ENCODE measurements around the gene PRKCG. TPM values are rescaled to one million over a fixed set of nuclear protein-coding genes. Genes with fewer than 3 reads are reported as not detected.
A peak's percentile ranks its signal among the peaks of the same experiment; 100 is the strongest.

PRKCG gene
- total RNA-seq, 1 experiment from 2014 or later, result not detected

DNA sequence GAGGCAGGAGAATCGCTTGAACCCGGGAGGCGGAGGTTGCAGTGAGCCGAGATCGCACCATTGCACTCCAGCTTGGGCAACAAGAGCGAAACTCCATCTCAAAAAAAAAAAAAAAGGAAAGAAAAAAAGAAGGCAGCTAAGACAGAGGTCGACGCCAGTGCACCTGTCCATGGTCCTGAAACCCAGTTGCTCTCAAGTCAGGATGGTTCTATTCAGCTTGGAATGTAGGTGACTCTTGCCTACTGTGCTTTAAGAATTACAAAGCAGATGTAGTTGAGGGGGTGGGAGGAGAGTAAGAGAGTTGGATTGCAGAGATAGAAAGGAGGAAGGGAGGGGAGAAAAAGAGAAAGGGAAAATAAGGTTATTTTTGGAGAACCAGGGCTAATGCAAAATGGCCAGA is 45.7 kb downstream of the PRKCG start:
- CTCF ChIA-PET, result interaction anchor here (0.6 to 1.7 kb wide), 2 partner anchors 21 to 97 kb away, joined by 4 to 5 read pairs; no protein-coding TSS in a partner anchor
- H3K27ac Mint-ChIP-seq (ENCODE audit: low read depth, unreplicated experiment), result no peak overlapping the region
- TF ChIP-seq, protein P1, sequence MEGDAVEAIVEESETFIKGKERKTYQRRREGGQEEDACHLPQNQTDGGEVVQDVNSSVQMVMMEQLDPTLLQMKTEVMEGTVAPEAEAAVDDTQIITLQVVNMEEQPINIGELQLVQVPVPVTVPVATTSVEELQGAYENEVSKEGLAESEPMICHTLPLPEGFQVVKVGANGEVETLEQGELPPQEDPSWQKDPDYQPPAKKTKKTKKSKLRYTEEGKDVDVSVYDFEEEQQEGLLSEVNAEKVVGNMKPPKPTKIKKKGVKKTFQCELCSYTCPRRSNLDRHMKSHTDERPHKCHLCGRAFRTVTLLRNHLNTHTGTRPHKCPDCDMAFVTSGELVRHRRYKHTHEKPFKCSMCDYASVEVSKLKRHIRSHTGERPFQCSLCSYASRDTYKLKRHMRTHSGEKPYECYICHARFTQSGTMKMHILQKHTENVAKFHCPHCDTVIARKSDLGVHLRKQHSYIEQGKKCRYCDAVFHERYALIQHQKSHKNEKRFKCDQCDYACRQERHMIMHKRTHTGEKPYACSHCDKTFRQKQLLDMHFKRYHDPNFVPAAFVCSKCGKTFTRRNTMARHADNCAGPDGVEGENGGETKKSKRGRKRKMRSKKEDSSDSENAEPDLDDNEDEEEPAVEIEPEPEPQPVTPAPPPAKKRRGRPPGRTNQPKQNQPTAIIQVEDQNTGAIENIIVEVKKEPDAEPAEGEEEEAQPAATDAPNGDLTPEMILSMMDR (IDR thresholded peaks at IDR 0.05; ENCODE audit: unreplicated experiment), result no peak
- no TSS peak for BruUV-seq (replicated peaks)
- H3K9me3 Mint-ChIP-seq (ENCODE audit: unreplicated experiment), result no peaks in the 10 kb centered on the region
- DNase-seq (ENCODE audit: unreplicated experiment), result peak; percentile 63
- H3K4me1 Mint-ChIP-seq (ENCODE audit: insufficient read depth, unreplicated experiment), result no peaks in the 10 kb centered on the region
- POLR2A ChIA-PET, result interaction anchor here (0.6 to 0.7 kb wide), 2 partner anchors 1194 to 1240 kb away, joined by 3 read pairs; no protein-coding TSS in a partner anchor
- H3K36me3 Mint-ChIP-seq (ENCODE audit: insufficient read depth, unreplicated experiment), result no peaks in the 10 kb centered on the region
- no peaks in the 10 kb centered on the region for H3K27me3 Mint-ChIP-seq (ENCODE audit: insufficient read depth, unreplicated experiment)
- H3K4me3 Mint-ChIP-seq (ENCODE audit: unreplicated experiment), result no peak overlapping the region
- intact Hi-C loops (cut with micrococcal nuclease), result no loop called here

DNA sequence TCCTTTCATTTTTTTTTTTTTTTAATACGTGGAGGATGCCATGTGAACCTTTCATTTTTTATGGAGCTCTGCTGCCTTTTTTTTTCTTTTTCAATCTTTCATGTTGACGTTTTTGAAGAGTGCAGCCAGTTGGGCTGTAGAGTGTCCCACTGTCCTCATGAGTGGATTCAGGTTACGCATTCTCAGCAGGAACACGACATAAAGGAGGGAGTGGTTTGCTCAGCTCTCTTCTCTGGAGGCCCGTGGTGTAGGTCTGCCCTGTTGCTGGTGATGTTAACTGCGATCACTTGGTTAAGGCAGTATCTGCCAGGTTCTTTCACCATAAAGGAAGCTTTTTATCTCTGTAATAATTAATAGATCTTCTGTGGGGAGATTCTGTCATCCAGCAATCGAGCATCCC is 54.0 kb downstream of the PRKCG start:
- TF ChIP-seq, protein P1 (IDR thresholded peaks at IDR 0.05; ENCODE audit: unreplicated experiment), result no peak
- CTCF ChIA-PET, result interaction anchor here (0.6 to 2.0 kb wide), 5 partner anchors 10 to 106 kb away, joined by 3 to 7 read pairs (median 4); no protein-coding TSS in a partner anchor
- Mint-ChIP-seq H3K36me3 (ENCODE audit: insufficient read depth, unreplicated experiment) (no peaks in the 10 kb centered on the region), H3K9me3 (ENCODE audit: unreplicated experiment) (no peaks in the 10 kb centered on the region), H3K4me3 (ENCODE audit: unreplicated experiment) (no peak overlapping the region), H3K27ac (ENCODE audit: low read depth, unreplicated experiment) (no peak overlapping the region), H3K27me3 (ENCODE audit: insufficient read depth, unreplicated experiment) (no peaks in the 10 kb centered on the region), H3K4me1 (ENCODE audit: insufficient read depth, unreplicated experiment) (no peaks in the 10 kb centered on the region)
- BruUV-seq (replicated peaks), result no TSS peak
- POLR2A ChIA-PET, result no interaction called here
- DNase-seq (ENCODE audit: unreplicated experiment), result no peak
- intact Hi-C loops (cut with micrococcal nuclease), result no loop called here

DNA sequence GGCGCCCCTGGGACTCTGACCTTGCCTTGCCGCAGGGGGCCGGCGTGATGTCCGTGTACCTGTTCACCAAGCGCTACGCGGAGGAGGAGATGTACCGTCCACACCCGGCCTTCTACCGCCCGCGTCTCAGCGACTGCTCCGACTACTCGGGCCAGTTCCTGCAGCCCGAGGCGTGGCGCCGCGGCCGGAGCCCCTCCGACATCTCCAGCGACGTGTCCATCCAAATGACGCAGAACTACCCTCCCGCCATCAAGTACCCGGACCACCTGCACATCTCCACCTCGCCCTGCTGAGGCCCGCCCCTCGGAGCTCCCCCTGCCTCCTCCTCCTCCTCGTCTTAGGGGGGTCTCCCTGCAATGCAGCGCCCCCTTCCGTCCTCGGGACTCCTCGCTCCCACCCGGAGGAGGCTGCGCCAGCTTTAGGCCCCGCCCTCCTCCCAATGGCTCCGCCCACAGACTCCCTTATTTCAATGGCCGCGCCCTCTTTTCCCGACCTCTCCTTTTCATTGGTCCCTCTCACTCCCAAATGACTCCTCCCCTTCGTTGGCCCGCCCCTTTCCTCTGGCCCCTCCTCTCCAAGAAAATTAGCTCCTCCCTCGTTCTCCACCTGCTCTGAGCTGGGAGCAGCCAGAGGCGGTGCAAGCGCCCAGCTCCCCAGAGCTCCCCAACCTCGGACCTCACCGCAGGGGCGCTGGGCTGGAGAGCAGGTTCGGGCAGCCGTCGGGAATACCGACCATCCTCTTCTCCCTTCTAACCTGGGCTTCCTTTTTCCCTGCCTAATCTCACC is 60.2 kb downstream of the PRKCG start:
- H3K27ac Mint-ChIP-seq (ENCODE audit: low read depth, unreplicated experiment), result no peak overlapping the region
- no peak for DNase-seq (ENCODE audit: unreplicated experiment)
- no peaks in the 10 kb centered on the region for H3K4me1 Mint-ChIP-seq (ENCODE audit: insufficient read depth, unreplicated experiment)
- no peak overlapping the region for H3K4me3 Mint-ChIP-seq (ENCODE audit: unreplicated experiment)
- intact Hi-C loops (cut with micrococcal nuclease), result no loop called here
- POLR2A ChIA-PET, result no interaction called here
- CTCF ChIA-PET, result no interaction called here
- H3K27me3 Mint-ChIP-seq (ENCODE audit: insufficient read depth, unreplicated experiment), result no peaks in the 10 kb centered on the region
- no TSS peak for BruUV-seq (replicated peaks)
- no peaks in the 10 kb centered on the region for H3K36me3 Mint-ChIP-seq (ENCODE audit: insufficient read depth, unreplicated experiment)
- TF ChIP-seq, protein P1 (IDR thresholded peaks at IDR 0.05; ENCODE audit: unreplicated experiment), result no peak
- H3K9me3 Mint-ChIP-seq (ENCODE audit: unreplicated experiment), result peaks cover 9% of the 10 kb centered on the region

DNA sequence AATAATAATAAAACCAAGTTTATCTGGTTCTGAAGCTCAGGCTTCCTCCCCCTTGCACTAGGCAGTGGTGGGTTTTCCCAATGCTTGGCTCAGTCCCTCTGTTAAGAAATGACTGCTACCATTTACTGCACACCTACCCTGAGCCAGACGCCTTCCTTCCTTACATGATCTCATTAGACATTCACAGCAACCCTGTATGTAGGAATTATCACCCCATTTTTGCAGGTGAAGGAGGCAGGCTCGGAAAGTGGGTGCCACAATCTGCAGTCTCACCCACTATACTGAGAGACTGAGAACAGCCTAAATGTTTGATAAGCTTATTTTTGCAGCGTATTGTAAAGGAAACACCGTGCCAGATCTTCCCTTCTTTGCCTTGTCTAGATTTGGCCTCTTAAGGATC is 62.4 kb downstream of the PRKCG start:
- no TSS peak for BruUV-seq (replicated peaks)
- DNase-seq (ENCODE audit: unreplicated experiment), result no peak
- Mint-ChIP-seq H3K36me3 (ENCODE audit: insufficient read depth, unreplicated experiment) (no peaks in the 10 kb centered on the region), H3K27ac (ENCODE audit: low read depth, unreplicated experiment) (no peak overlapping the region), H3K4me3 (ENCODE audit: unreplicated experiment) (no peak overlapping the region), H3K27me3 (ENCODE audit: insufficient read depth, unreplicated experiment) (no peaks in the 10 kb centered on the region), H3K4me1 (ENCODE audit: insufficient read depth, unreplicated experiment) (no peaks in the 10 kb centered on the region), H3K9me3 (ENCODE audit: unreplicated experiment) (peaks cover 9% of the 10 kb centered on the region)
- TF ChIP-seq, protein P1 (IDR thresholded peaks at IDR 0.05; ENCODE audit: unreplicated experiment), result no peak
- CTCF ChIA-PET, result interaction anchor here (0.7 to 0.8 kb wide), 3 partner anchors 9 to 477 kb away, joined by 3 read pairs; no protein-coding TSS in a partner anchor
- intact Hi-C loops (cut with micrococcal nuclease), result no loop called here
- POLR2A ChIA-PET, result interaction anchor here (0.6 to 1.0 kb wide), 2 partner anchors 11 to 74 kb away, joined by 3 read pairs; no protein-coding TSS in a partner anchor

Measured in MCF 10A (cell line).